Skeletal muscle satellite cell (primary cell): ENCODE data around the gene BSN.

Experiments
- H3K27me3 ChIP-seq: 2 replicates; pipeline ENCODE4 v1.7.0; 2013; ENCODE audit warnings: low read length; ENCODE audit not compliant: control insufficient read depth, insufficient read depth
- H3K36me3 ChIP-seq: 2 replicates; pipeline ENCODE4 v1.7.0; 2013; ENCODE audit warnings: mild to moderate bottlenecking, control low read depth, low read length; ENCODE audit not compliant: insufficient read depth
- H3K4me1 ChIP-seq: 2 replicates; pipeline ENCODE4 v1.7.0; 2013; ENCODE audit warnings: low read length; ENCODE audit not compliant: control insufficient read depth, insufficient read depth
- H3K4me2 ChIP-seq: 2 replicates; pipeline ENCODE4 v1.7.0; 2013; ENCODE audit warnings: mild to moderate bottlenecking, low read length
- H3K4me3 ChIP-seq: 2 replicates; pipeline ENCODE4 v1.7.0; 2013; ENCODE audit warnings: low read length
- H3K9ac ChIP-seq: 2 replicates; pipeline ENCODE4 v1.7.0; 2013; ENCODE audit warnings: mild to moderate bottlenecking, low read depth, low read length, moderate library complexity
- H3K9me3 ChIP-seq: replicated peaks from 2 replicates; pipeline ENCODE4 v1.7.0; 2013; ENCODE audit warnings: mild to moderate bottlenecking, control low read depth, low read length

Gene BSN

DNA sequence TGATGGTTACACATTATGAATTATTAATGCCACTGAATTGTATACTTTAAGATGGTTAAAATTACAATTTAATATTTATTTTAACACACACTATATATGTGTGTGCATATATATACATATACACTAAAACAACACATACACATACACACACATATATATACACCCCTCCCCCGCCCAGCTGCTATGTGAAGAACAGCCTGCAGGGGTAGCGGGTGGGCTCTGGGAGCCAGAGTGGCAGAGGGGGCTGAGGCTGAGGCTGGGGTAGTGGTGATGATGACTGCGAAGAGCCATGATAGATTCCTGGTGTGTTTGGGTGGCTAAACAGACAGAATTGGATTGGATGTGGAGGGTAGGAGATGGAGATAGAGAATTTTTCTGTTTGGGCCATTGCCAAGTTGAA lies 80.5 kb downstream of the BSN start:
- Histone ChIP-seq H3K4me1 (peaks cover 7% of the 10 kb centered on the region), H3K36me3 (no peaks in the 10 kb centered on the region), H3K4me3 (no peak overlapping the region), H3K9ac (no peak overlapping the region), H3K27me3 (peaks cover 39% of the 10 kb centered on the region), H3K9me3 (no peaks in the 10 kb centered on the region), H3K4me2 (no peak overlapping the region)

GRCh38 chr3:49636883-49637609 lies 82.8 kb downstream of the BSN start:
- H3K4me3 ChIP-seq: no peak overlapping the region
- peaks cover 7% of the 10 kb centered on the region for H3K4me1 ChIP-seq
- no peaks in the 10 kb centered on the region for H3K9me3 ChIP-seq
- peaks cover 32% of the 10 kb centered on the region for H3K27me3 ChIP-seq
- H3K36me3 ChIP-seq: no peaks in the 10 kb centered on the region
- no peak overlapping the region for H3K9ac ChIP-seq
- H3K4me2 ChIP-seq: no peak overlapping the region

DNA sequence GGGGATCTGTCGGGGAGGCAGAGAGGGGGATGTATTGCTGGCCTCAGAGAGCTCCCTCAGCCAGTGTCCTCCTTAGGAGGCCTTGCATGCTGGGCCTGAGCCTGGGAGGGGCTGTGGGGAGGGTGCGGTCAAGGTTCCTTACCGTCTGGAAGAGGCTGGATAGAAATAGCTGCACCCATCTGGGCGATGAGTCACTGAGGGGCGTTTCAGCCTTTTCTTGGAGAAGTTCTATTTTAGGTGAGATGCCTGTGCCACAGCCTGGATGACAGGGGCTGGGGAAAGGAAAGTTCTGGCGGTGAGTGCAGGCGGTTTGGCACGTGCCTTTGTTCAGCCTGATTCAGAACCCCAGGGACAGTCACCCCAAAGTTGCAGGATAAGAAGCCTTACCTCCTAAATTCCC lies 84.2 kb downstream of the BSN start:
- Histone ChIP-seq H3K9ac (no peak overlapping the region), H3K4me2 (no peak overlapping the region), H3K27me3 (peaks cover 32% of the 10 kb centered on the region), H3K36me3 (no peaks in the 10 kb centered on the region), H3K4me1 (peaks cover 7% of the 10 kb centered on the region), H3K4me3 (no peak overlapping the region), H3K9me3 (no peaks in the 10 kb centered on the region)

- peaks cover 32% of the 10 kb centered on the region for H3K27me3 ChIP-seq
- H3K4me1 ChIP-seq: peaks cover 7% of the 10 kb centered on the region
- H3K9me3 ChIP-seq: no peaks in the 10 kb centered on the region
- H3K9ac ChIP-seq: no peak overlapping the region
- no peak overlapping the region for H3K4me3 ChIP-seq
- no peak overlapping the region for H3K4me2 ChIP-seq
- no peaks in the 10 kb centered on the region for H3K36me3 ChIP-seq
Observed at GRCh38 chr3:49639551-49639950, 85.3 kb downstream of the BSN start.

GRCh38 chr3:49641292-49641691 lies 87.0 kb downstream of the BSN start:
- Histone ChIP-seq H3K27me3 (peaks cover 32% of the 10 kb centered on the region), H3K4me2 (no peak overlapping the region), H3K9ac (no peak overlapping the region), H3K4me3 (no peak overlapping the region), H3K9me3 (no peaks in the 10 kb centered on the region), H3K36me3 (no peaks in the 10 kb centered on the region), H3K4me1 (peaks cover 7% of the 10 kb centered on the region)

DNA sequence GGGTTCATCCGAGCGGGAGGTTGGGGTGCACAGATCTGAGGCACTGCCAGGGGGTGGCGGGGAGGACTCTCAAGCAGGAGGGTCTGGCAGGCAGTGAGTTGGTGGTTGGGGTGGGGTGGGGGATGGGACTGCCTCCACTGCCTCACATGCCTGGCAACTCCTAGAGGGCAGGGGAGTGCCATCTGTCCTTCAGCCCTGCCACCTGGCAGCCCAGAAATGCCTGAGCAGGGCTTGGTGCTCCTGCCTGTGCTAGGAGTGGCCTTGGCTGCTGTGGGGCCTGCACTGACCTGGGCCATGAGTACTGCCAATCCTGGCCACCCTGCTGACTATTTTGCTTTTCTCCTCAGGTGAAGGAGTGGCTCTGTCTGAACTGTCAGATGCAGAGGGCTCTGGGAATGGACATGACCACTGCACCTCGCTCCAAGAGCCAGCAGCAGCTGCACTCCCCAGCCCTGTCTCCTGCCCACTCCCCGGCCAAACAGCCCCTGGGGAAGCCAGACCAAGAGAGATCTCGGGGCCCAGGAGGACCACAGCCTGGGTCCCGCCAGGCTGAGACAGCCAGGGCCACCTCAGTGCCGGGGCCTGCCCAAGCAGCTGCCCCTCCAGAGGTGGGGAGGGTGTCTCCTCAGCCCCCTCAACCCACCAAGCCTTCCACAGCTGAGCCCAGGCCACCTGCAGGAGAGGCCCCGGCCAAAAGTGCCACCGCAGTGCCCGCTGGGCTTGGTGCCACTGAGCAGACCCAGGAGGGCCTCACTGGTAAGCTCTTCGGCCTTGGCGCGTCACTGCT lies 87.8 kb downstream of the BSN start:
- H3K4me2 ChIP-seq: no peak overlapping the region
- H3K27me3 ChIP-seq: peaks cover 31% of the 10 kb centered on the region
- no peak overlapping the region for H3K4me3 ChIP-seq
- H3K9ac ChIP-seq: no peak overlapping the region
- H3K36me3 ChIP-seq: no peaks in the 10 kb centered on the region
- H3K9me3 ChIP-seq: no peaks in the 10 kb centered on the region
- H3K4me1 ChIP-seq: peaks cover 7% of the 10 kb centered on the region

DNA sequence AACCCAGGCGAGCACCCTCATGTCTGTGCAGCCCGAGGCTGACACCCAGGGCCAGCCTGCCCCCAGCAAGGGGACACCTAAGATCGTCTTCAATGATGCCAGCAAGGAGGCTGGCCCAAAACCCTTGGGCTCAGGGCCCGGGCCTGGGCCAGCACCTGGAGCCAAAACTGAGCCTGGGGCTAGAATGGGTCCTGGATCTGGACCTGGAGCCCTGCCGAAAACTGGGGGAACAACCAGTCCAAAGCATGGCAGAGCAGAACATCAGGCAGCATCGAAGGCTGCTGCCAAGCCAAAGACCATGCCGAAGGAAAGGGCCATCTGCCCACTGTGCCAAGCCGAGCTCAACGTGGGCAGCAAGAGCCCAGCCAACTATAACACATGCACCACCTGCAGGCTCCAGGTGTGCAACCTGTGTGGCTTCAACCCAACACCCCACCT lies 88.5 kb downstream of the BSN start:
- peaks cover 30% of the 10 kb centered on the region for H3K27me3 ChIP-seq
- H3K36me3 ChIP-seq: no peaks in the 10 kb centered on the region
- H3K4me2 ChIP-seq: no peak overlapping the region
- H3K4me1 ChIP-seq: peaks cover 7% of the 10 kb centered on the region
- no peaks in the 10 kb centered on the region for H3K9me3 ChIP-seq
- H3K4me3 ChIP-seq: no peak overlapping the region
- H3K9ac ChIP-seq: no peak overlapping the region

DNA sequence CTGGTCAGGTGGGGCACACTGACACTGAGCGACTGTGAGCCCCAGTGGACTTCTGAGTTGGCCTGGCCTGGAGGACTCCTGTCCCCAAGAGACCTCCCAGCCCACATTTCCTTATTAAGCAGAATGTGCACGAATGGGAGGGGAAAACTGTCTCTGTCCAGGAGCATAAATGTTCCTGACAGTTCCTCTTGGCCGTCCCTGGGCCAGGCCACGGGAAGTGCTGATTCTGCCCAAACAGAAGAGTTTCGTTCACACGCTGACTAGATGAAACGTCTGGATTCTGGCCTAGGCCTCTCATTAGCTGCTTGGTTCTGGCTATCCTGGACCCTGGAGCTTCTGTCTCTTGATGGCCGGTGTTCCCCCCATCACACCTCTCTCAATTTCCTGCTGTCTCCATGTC lies 90.4 kb downstream of the BSN start:
- no peaks in the 10 kb centered on the region for H3K36me3 ChIP-seq
- H3K4me2 ChIP-seq: no peak overlapping the region
- no peaks in the 10 kb centered on the region for H3K9me3 ChIP-seq

DNA sequence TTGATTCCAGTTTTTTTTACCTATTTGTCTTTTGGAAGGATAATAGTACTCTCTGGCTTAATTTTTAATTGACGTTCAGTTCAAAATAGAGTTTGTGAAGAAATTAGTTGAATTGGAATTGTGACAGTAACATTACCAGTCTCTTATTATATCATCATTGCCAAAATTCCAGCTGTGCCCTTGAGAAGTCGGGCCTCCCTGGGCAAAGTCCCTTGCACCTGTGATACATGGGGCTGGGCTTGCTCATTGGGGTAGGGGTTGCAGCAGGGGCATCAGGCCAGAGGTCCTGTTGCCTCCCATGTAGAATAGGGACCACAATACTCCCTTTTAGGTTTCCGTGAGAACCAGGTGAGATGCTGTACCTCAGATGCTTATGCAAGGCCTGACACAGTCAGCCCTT lies 92.0 kb downstream of the BSN start:
- H3K36me3 ChIP-seq: no peaks in the 10 kb centered on the region
- no peaks in the 10 kb centered on the region for H3K4me1 ChIP-seq
- no peak overlapping the region for H3K9ac ChIP-seq
- no peak overlapping the region for H3K4me2 ChIP-seq
- no peak overlapping the region for H3K4me3 ChIP-seq
- no peaks in the 10 kb centered on the region for H3K9me3 ChIP-seq
- peaks cover 25% of the 10 kb centered on the region for H3K27me3 ChIP-seq

More for the DNA sequence above, 90.4 kb downstream of the BSN start:
- H3K4me3 ChIP-seq: no peak overlapping the region
- H3K4me1 ChIP-seq: no peaks in the 10 kb centered on the region
- peaks cover 26% of the 10 kb centered on the region for H3K27me3 ChIP-seq
- no peak overlapping the region for H3K9ac ChIP-seq

DNA sequence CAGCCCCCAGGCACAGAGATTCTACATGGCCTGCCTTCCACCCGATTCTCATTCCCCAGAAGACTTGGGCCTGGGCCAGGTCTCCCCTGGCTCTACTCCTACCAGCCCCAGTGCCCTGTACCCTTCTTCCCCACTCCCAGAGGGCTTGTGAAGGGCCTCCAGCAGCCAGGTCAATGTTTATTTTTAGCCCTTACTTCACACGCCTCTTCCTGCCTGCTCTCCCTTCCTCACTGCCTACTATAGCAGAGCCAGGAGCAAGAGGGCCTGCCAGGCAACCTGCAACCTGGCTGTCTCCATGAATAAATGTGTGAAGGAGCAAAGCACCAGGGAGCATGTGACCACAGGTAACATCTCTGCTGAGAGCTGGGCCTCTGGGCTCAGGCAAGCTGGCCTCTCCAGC lies 93.5 kb downstream of the BSN start:
- Histone ChIP-seq H3K4me3 (no peak overlapping the region), H3K36me3 (no peaks in the 10 kb centered on the region), H3K4me2 (no peak overlapping the region), H3K27me3 (peaks cover 23% of the 10 kb centered on the region), H3K9me3 (no peaks in the 10 kb centered on the region), H3K4me1 (no peaks in the 10 kb centered on the region), H3K9ac (no peak overlapping the region)

DNA sequence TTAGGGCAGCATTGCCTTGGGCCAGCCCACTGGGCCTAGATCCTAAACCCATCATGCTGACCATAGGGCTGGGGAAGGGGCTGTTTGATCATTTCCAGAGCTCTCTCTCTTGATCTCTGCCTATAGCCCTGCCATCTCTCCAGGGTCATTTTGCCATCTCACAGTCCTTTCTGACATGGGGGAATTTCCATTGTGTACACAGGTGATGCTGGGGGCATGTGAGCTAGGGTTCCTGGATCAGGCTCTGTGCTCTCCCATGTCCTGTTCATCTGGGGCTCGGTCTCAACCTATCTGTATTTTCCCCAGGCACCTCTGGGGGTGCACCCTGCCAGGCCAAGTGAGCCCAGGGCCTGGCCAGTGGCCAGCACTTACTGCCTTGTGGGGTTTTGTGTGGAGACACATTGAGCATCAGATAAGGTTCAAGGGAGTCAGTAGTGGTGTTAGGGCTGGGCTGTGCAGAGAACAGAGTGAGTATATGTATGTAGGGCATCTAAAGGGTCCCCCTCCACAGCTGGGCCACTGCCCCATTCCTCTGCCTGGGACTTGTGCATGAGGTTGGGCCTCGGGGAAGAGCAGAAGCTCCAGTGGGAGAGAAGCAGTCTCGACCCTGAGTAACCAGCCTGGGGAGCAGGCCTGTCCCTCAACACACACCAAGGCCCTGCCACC lies 94.2 kb downstream of the BSN start:
- Histone ChIP-seq H3K4me2 (no peak overlapping the region), H3K9ac (no peak overlapping the region), H3K4me1 (no peaks in the 10 kb centered on the region), H3K4me3 (no peak overlapping the region), H3K36me3 (no peaks in the 10 kb centered on the region), H3K9me3 (no peaks in the 10 kb centered on the region), H3K27me3 (peaks cover 26% of the 10 kb centered on the region)
